ENCODE results near the gene PTPRM. TPM values are rescaled to one million over a fixed set of nuclear protein-coding genes. Genes with fewer than 3 reads are reported as not detected.
"Not testable (repeated sequence)": the region's sequence is repeated elsewhere in the genome, so short reads cannot be mapped to it uniquely, and the experiment has no call there.

Gene PTPRM
- total RNA-seq, 1 experiment from 2014 or later = 42.3 TPM

- CTCF ChIA-PET = no interaction called here
- Mint-ChIP-seq H3K27me3 (ENCODE audit: unreplicated experiment) (no peaks in the 10 kb centered on the region), H3K9me3 (ENCODE audit: low read depth, unreplicated experiment) (no peaks in the 10 kb centered on the region), H3K36me3 (ENCODE audit: insufficient read depth, unreplicated experiment) (no peaks in the 10 kb centered on the region), H3K27ac (ENCODE audit: unreplicated experiment) (peak overlapping the region; percentile 68), H3K4me3 (ENCODE audit: low read depth, unreplicated experiment) (peak overlapping the region; percentile 51), H3K4me1 (ENCODE audit: low read depth, unreplicated experiment) (peaks cover 40% of the 10 kb centered on the region)
- intact Hi-C loops (cut with micrococcal nuclease; ENCODE audit: unreplicated experiment) = no loop called here
- no TSS peak for BruUV-seq (replicated peaks)
- TF ChIP-seq CTCF (IDR thresholded peaks at IDR 0.05; ENCODE audit: unreplicated experiment) = no peak
- no peak for DNase-seq
Observed at GRCh38 chr18:7958081-7958896, 391.2 kb downstream of the PTPRM start.

- peaks cover 40% of the 10 kb centered on the region for H3K4me1 Mint-ChIP-seq (ENCODE audit: low read depth, unreplicated experiment)
- intact Hi-C loops (cut with micrococcal nuclease; ENCODE audit: unreplicated experiment) = no loop called here
- no TSS peak for BruUV-seq (replicated peaks)
- no peaks in the 10 kb centered on the region for H3K9me3 Mint-ChIP-seq (ENCODE audit: low read depth, unreplicated experiment)
- peak overlapping the region; percentile 51 for H3K4me3 Mint-ChIP-seq (ENCODE audit: low read depth, unreplicated experiment)
- H3K27ac Mint-ChIP-seq (ENCODE audit: unreplicated experiment) = peak overlapping the region; percentile 68
- no peaks in the 10 kb centered on the region for H3K27me3 Mint-ChIP-seq (ENCODE audit: unreplicated experiment)
- CTCF ChIA-PET = interaction anchor here (1.1 kb wide), 1 partner anchor 169 kb away, joined by 4 read pairs; no protein-coding TSS in a partner anchor
- DNase-seq = no peak
- TF ChIP-seq CTCF (IDR thresholded peaks at IDR 0.05; ENCODE audit: unreplicated experiment) = no peak
- no peaks in the 10 kb centered on the region for H3K36me3 Mint-ChIP-seq (ENCODE audit: insufficient read depth, unreplicated experiment)
Observed at GRCh38 chr18:7958897-7959146, 391.7 kb downstream of the PTPRM start.

DNA sequence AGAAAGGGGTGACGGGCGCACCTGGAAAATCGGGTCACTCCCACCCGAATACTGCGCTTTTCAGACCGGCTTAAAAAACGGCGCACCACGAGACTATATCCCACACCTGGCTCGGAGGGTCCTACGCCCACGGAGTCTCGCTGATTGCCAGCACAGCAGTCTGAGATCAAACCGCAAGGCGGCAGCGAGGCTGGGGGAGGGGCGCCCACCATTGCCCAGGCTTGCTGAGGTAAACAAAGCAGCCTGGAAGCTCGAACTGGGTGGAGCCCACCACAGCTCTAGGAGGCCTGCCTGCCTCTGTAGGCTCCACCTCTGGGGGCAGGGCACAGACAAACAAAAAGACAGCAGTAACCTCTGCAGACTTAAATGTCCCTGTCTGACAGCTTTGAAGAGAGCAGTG lies 399.6 kb downstream of the PTPRM start:
- DNase-seq; H3K36me3 Mint-ChIP-seq (ENCODE audit: insufficient read depth, unreplicated experiment); CTCF ChIA-PET; H3K27me3 Mint-ChIP-seq (ENCODE audit: unreplicated experiment); H3K4me1 Mint-ChIP-seq (ENCODE audit: low read depth, unreplicated experiment); H3K4me3 Mint-ChIP-seq (ENCODE audit: low read depth, unreplicated experiment); BruUV-seq (replicated peaks); H3K9me3 Mint-ChIP-seq (ENCODE audit: low read depth, unreplicated experiment); H3K27ac Mint-ChIP-seq (ENCODE audit: unreplicated experiment); intact Hi-C loops (cut with micrococcal nuclease; ENCODE audit: unreplicated experiment): not testable (repeated sequence)

DNA sequence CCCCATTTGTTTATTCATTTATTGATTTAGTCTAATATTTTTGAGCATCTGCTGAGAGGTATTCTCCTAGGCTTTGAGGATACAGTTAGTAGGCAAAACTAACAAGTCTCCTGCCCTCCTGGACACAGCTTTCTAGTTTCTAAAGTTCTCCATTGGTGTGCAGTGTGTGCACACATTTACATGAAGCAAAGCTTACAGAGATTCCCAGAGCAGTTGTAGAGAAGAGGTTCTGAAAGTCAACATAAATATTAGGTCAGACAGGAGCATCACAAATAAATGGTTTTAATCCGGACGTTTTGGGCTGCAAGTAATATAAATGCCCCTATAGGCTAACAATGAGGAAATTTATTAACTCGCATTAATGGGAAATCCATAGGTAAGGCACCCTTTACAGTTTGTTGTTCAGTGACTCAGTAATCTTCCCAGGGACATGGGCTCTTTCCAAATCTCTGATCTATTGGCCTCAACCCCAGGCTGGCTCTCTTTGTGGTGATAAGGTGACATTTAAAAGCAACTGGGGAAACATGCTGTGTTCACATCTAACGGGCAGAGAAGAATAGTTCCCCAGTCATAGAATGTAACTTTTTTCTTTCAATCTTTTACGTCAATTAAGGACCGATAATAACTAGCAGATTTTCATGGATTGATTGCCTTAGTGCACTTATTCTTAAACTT lies 407.2 kb downstream of the PTPRM start:
- H3K27ac Mint-ChIP-seq (ENCODE audit: unreplicated experiment) = no peak overlapping the region
- H3K4me1 Mint-ChIP-seq (ENCODE audit: low read depth, unreplicated experiment) = no peaks in the 10 kb centered on the region
- no peak for DNase-seq
- H3K9me3 Mint-ChIP-seq (ENCODE audit: low read depth, unreplicated experiment) = no peaks in the 10 kb centered on the region
- H3K27me3 Mint-ChIP-seq (ENCODE audit: unreplicated experiment) = no peaks in the 10 kb centered on the region
- no peaks in the 10 kb centered on the region for H3K36me3 Mint-ChIP-seq (ENCODE audit: insufficient read depth, unreplicated experiment)
- TF ChIP-seq CTCF (IDR thresholded peaks at IDR 0.05; ENCODE audit: unreplicated experiment) = no peak
- intact Hi-C loops (cut with micrococcal nuclease; ENCODE audit: unreplicated experiment) = no loop called here
- CTCF ChIA-PET = interaction anchor here (0.7 kb wide), 1 partner anchor 1764 kb away, joined by 3 read pairs; no protein-coding TSS in a partner anchor
- H3K4me3 Mint-ChIP-seq (ENCODE audit: low read depth, unreplicated experiment) = no peak overlapping the region
- BruUV-seq (replicated peaks) = no TSS peak

DNA sequence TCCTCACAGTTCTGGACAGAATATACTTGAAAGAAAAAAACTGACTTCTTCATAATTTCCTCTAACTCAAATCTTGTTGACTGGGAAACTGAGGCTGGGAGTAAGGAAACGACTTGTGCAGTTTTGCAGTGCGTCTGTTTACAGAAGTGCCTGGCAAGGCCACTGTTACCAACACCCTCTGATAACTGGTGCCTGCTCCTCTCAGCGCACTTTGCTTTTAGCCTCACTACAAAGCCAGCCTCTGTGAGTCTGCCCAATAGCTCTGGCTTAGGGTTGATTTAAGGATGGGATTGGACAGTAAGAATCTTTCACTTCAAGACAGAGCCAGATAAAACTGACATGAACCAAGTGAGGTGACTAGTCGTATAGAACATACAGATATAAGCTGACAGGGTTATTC lies 410.8 kb downstream of the PTPRM start:
- Mint-ChIP-seq H3K9me3 (ENCODE audit: low read depth, unreplicated experiment) (no peaks in the 10 kb centered on the region), H3K4me1 (ENCODE audit: low read depth, unreplicated experiment) (no peaks in the 10 kb centered on the region)
- intact Hi-C loops (cut with micrococcal nuclease; ENCODE audit: unreplicated experiment) = no loop called here

More for the DNA sequence above, 410.8 kb downstream of the PTPRM start:
- no peak overlapping the region for H3K27ac Mint-ChIP-seq (ENCODE audit: unreplicated experiment)
- DNase-seq = no peak
- no peaks in the 10 kb centered on the region for H3K36me3 Mint-ChIP-seq (ENCODE audit: insufficient read depth, unreplicated experiment)
- CTCF ChIA-PET = no interaction called here
- H3K27me3 Mint-ChIP-seq (ENCODE audit: unreplicated experiment) = no peaks in the 10 kb centered on the region
- BruUV-seq (replicated peaks) = no TSS peak
- TF ChIP-seq CTCF (IDR thresholded peaks at IDR 0.05; ENCODE audit: unreplicated experiment) = no peak
- H3K4me3 Mint-ChIP-seq (ENCODE audit: low read depth, unreplicated experiment) = no peak overlapping the region

All from Calu3 (cell line).